Endothelial cell of umbilical vein (primary cell): ENCODE data around the gene RSPRY1. TPM values are rescaled to one million over a fixed set of nuclear protein-coding genes. Genes with fewer than 3 reads are reported as not detected.

Source experiments
- BruUV-seq: library from RNA; stranded (reverse); fragments of 400-500 nt; replicated peaks from 2 replicates; lab custom pipeline; 2021; lab: Mats Ljungman, UMichigan
- CTCF ChIA-PET: fragments of 300-600, 350-600 bp; sonication (Branson Sonifier 250); formaldehyde crosslinking; loops from one replicate; lab custom pipeline; 2021; ENCODE audit warnings: antibody characterized with exemption, inconsistent platforms; lab: Charles Lee
- POLR2A ChIA-PET: fragments of 300-600, 350-600 bp; sonication (Branson Sonifier 250); formaldehyde crosslinking; loops from one replicate; lab custom pipeline; 2021; ENCODE audit warnings: antibody characterized with exemption, inconsistent platforms; lab: Charles Lee
- DNase-seq: peaks from one replicate; pipeline ENCODE4 v3.0.0-alpha.2; 2011; ENCODE audit warnings: low read depth, low spot score
- FAIRE-seq: peaks from 2 replicates; lab custom pipeline; 2011; peaks lifted over from hg19 to GRCh38; lab: Jason Lieb, UNC
- H2AFZ ChIP-seq: 2 replicates; pipeline ENCODE4 v1.6.0; 2012; ENCODE audit warnings: low read depth, low read length, control low read depth, inconsistent platforms
- H3K27ac ChIP-seq: 2 replicates; pipeline ENCODE4 v1.5.1; 2011; ENCODE audit warnings: low read depth, mild to moderate bottlenecking, control low read depth, low read length, moderate library complexity; ENCODE audit not compliant: insufficient read depth
- H3K27me3 ChIP-seq, 2 experiments: 2 replicates each; pipeline versions ENCODE4 v1.6.0 to v1.6.1; 2011; ENCODE audit warnings: low read length in 2 of 2, mixed read lengths in 1 of 2; ENCODE audit not compliant: control insufficient read depth in 2 of 2, insufficient read depth in 2 of 2
- H3K36me3 ChIP-seq, 2 experiments: 2 replicates in 1 of 2; 3 replicates in 1 of 2; pipeline ENCODE4 v1.5.1; 2011; ENCODE audit warnings: low read length in 2 of 2, mild to moderate bottlenecking in 1 of 2, moderate library complexity in 1 of 2; ENCODE audit not compliant: control insufficient read depth in 2 of 2, insufficient read depth in 2 of 2; ENCODE audit errors: extremely low read depth in 1 of 2
- H3K4me1 ChIP-seq: 3 replicates; pipeline ENCODE4 v1.5.1; 2011; ENCODE audit warnings: mild to moderate bottlenecking, low read length; ENCODE audit not compliant: control insufficient read depth, insufficient read depth; ENCODE audit errors: extremely low read depth
- H3K4me2 ChIP-seq: 2 replicates; pipeline ENCODE4 v1.6.1; 2011; ENCODE audit warnings: low read length, control low read depth, mixed read lengths; ENCODE audit not compliant: insufficient read depth
- H3K4me3 ChIP-seq, 3 experiments: fragments of 200-600 bp in 1 of 3; sonication (generic), shearing (Covaris generic) in 1 of 3; replicated peaks in 1 of 3; 2 replicates each; pipeline ENCODE4 v1.5.1; 2011 to 2016; ENCODE audit warnings: control low read depth in 3 of 3, low read length in 3 of 3, mild to moderate bottlenecking in 2 of 3, inconsistent platforms in 1 of 3, low read depth in 1 of 3, moderate library complexity in 1 of 3; ENCODE audit not compliant: insufficient read depth in 1 of 3
- H3K79me2 ChIP-seq: 2 replicates; pipeline ENCODE4 v1.6.0; 2012; ENCODE audit warnings: low read length, inconsistent platforms; ENCODE audit not compliant: control insufficient read depth, insufficient read depth
- H3K9ac ChIP-seq: replicated peaks from 2 replicates; pipeline ENCODE3; 2011; ENCODE audit warnings: low read length, control low read depth; ENCODE audit not compliant: insufficient read depth; ENCODE audit errors: extremely low read depth
- H3K9me1 ChIP-seq: replicated peaks from 3 replicates; pipeline ENCODE4 v1.6.0; 2011; ENCODE audit warnings: mild to moderate bottlenecking, low read length; ENCODE audit not compliant: control insufficient read depth, insufficient read depth; ENCODE audit errors: extremely low read depth
- H3K9me3 ChIP-seq: replicated peaks from 2 replicates; pipeline ENCODE4 v1.5.1; 2012; ENCODE audit warnings: low read length, inconsistent platforms; ENCODE audit not compliant: control insufficient read depth, insufficient read depth
- H4K20me1 ChIP-seq: replicated peaks from 2 replicates; pipeline ENCODE3; 2011; ENCODE audit warnings: mild to moderate bottlenecking, low read length; ENCODE audit not compliant: control insufficient read depth, insufficient read depth; ENCODE audit errors: extremely low read depth
- CTCF ChIP-seq, 2 donors: IDR thresholded peaks; 1 replicate in 1 of 2; 2 replicates in 1 of 2; pipeline ENCODE4 v1.5.1; 2011; ENCODE audit warnings: low read length in 2 of 2, mild to moderate bottlenecking in 2 of 2, moderate library complexity in 2 of 2, control low read depth in 1 of 2, inconsistent platforms in 1 of 2, low read depth in 1 of 2; ENCODE audit not compliant: insufficient read depth in 1 of 2; ENCODE audit errors: extremely low read depth in 1 of 2
- EZH2 ChIP-seq: IDR thresholded peaks from 2 replicates; pipeline ENCODE4 v1.6.1; 2012; ENCODE audit warnings: borderline replicate concordance, low read depth, mild to moderate bottlenecking, moderate library complexity, low read length, inconsistent platforms; ENCODE audit not compliant: severe bottlenecking
- FOS ChIP-seq: IDR thresholded peaks from 2 replicates; pipeline ENCODE4 v1.6.1; 2011; ENCODE audit warnings: mild to moderate bottlenecking, low read length, moderate library complexity, borderline replicate concordance; ENCODE audit not compliant: insufficient read depth
- GATA2 ChIP-seq: IDR thresholded peaks from 2 replicates; pipeline ENCODE4 v1.7.0; 2011; ENCODE audit warnings: low read depth, mild to moderate bottlenecking, moderate library complexity, mixed read lengths, low read length; ENCODE audit not compliant: insufficient read length, insufficient read depth
- JUN ChIP-seq: IDR thresholded peaks from 2 replicates; pipeline ENCODE4 v1.6.1; 2011; ENCODE audit warnings: borderline replicate concordance, low read depth; ENCODE audit not compliant: insufficient read length, insufficient read depth
- MAX ChIP-seq: IDR thresholded peaks from 2 replicates; pipeline ENCODE4 v1.6.1; 2011; ENCODE audit not compliant: insufficient read depth, insufficient read length
- MYC ChIP-seq: IDR thresholded peaks from one replicate; pipeline ENCODE4 v1.6.1; 2011; ENCODE audit warnings: mild to moderate bottlenecking, low read depth, low read length
- POLR2A ChIP-seq: IDR thresholded peaks from 2 replicates; pipeline ENCODE4 v1.6.1; 2012; ENCODE audit warnings: low read depth, mild to moderate bottlenecking, control low read depth, low read length
- POLR2AphosphoS5 ChIP-seq: IDR thresholded peaks from 2 replicates; pipeline ENCODE4 v1.6.1; 2012; ENCODE audit warnings: low read depth, mild to moderate bottlenecking, control low read depth, low read length, moderate library complexity; ENCODE audit not compliant: insufficient read depth
- dilution Hi-C: fragments of 300-500 bp; cut with MboI; formaldehyde crosslinking; loops from one replicate; pipeline ENCODE4 v1.15.0; 2019; ENCODE audit warnings: low sequenced_read_pairs; ENCODE audit not compliant: extremely low pct_ligation_motif_present
- intact Hi-C: fragments of 100-400 bp; cut with micrococcal nuclease; formaldehyde crosslinking; loops from one replicate; pipeline ENCODE4 v1.10.0; 2022
- polyA plus RNA-seq, 4 experiments: library from polyadenylated mRNA; depleted of rRNA in 3 of 4; stranded (reverse) in 3 of 4; unstranded in 1 of 4; fragments of >200 nt; gene quantifications; 2 replicates each; pipeline versions ENCODE4 v1.2.1 to v1.2.3, GENCODE V29; 2011 to 2012; ENCODE audit warnings: missing spikeins in 1 of 4
- total RNA-seq: library from RNA; stranded (reverse); gene quantifications from 2 replicates; pipeline ENCODE4 v1.2.3, GENCODE V29; 2021

RSPRY1 gene
- total and polyA plus RNA-seq, 2 donors (not counting 3 experiments of a cell fraction or from before 2014, with no cell fraction given) = 28.5 to 55.1 TPM

DNA sequence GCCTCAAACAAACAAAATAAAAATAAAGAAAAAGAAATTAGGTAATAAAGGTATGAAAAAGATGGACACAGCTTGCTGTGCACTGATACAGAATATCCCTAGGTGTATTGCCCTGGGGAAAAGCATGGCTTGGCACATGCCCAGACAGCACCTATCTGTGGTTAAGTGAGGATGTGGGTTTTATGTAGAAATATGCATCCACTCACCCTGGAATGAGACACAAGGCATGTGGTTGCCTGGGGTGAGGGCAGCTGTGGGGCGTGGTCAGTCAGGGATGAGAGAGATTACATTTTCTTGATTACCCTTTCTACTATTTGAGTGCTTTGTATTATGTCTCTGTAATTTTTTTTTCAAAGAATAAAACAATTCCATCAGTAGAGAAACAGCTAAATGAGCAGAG is 91.5 kb downstream of the RSPRY1 start:
- CTCF ChIA-PET = interaction anchor here (1.8 kb wide), 1 partner anchor 23 kb away, joined by 6 read pairs; no protein-coding TSS in a partner anchor
- FAIRE-seq (no peak), DNase-seq (no peak)
- no peak for TF ChIP-seq EZH2
- TF ChIP-seq MYC = no peak
- no peak for TF ChIP-seq MAX
- no peak for TF ChIP-seq CTCF (IDR thresholded peaks at IDR 0.05; ENCODE audit: extremely low read depth in 1 of 2, insufficient read depth in 1 of 2, low read depth in 1 of 2, low read length in 2 of 2)
- no peak for TF ChIP-seq FOS
- TF ChIP-seq JUN = no peak
- TF ChIP-seq GATA2 = no peak
- TF ChIP-seq POLR2AphosphoS5 = no peak
- TF ChIP-seq POLR2A = no peak
- H2AFZ ChIP-seq = no peak overlapping the region
- H3K9me3 ChIP-seq = no peaks in the 10 kb centered on the region
- POLR2A ChIA-PET = no interaction called here
- H3K9ac ChIP-seq = no peak overlapping the region
- H4K20me1 ChIP-seq = no peaks in the 10 kb centered on the region
- no peak overlapping the region for H3K27ac ChIP-seq
- no peak overlapping the region for H3K4me2 ChIP-seq
- no peaks in the 10 kb centered on the region for H3K79me2 ChIP-seq
- no peaks in the 10 kb centered on the region for H3K27me3 ChIP-seq
- no TSS peak for BruUV-seq
- intact Hi-C loops = no loop called here
- no peaks in the 10 kb centered on the region for H3K36me3 ChIP-seq
- no peaks in the 10 kb centered on the region for H3K9me1 ChIP-seq
- H3K4me1 ChIP-seq = peaks cover 18% of the 10 kb centered on the region
- H3K4me3 ChIP-seq = no peak overlapping the region
- dilution Hi-C loops = no loop called here
